CD4-positive, alpha-beta T cell treated with Interleukin-15 for 1 hour (primary cell): Measurements from ENCODE around the gene VGLL3.
"Not testable (repeated sequence)": the region's sequence is repeated elsewhere in the genome, so short reads cannot be mapped to it uniquely, and the experiment has no call there.

Experiments
- DNase-seq: peaks from one replicate; pipeline ENCODE4 v3.0.0-alpha.2; 2020

The VGLL3 gene

GRCh38 chr3:86990734-86991481 lies at the start of gene VGLL3:
Gene VGLL3, minus strand, starts transcription at chr3:86991149. Its CDS starts 406 bp downstream, at chr3:86990743.
- no peak for DNase-seq

- no peak for DNase-seq
Measured at GRCh38 chr3:87037652-87038051, 46.7 kb upstream of the VGLL3 start.

GRCh38 chr3:87036671-87037070 lies 45.7 kb upstream of the VGLL3 start:
- no peak for DNase-seq

GRCh38 chr3:87035339-87035738 lies 44.4 kb upstream of the VGLL3 start:
- no peak for DNase-seq

GRCh38 chr3:87033205-87033604 lies 42.3 kb upstream of the VGLL3 start:
- DNase-seq, result no peak

GRCh38 chr3:87025661-87026645 lies 35.0 kb upstream of the VGLL3 start:
- no peak for DNase-seq

GRCh38 chr3:87017370-87017769 lies 26.4 kb upstream of the VGLL3 start:
- not testable (repeated sequence) for DNase-seq

GRCh38 chr3:87009271-87009670 lies 18.3 kb upstream of the VGLL3 start:
- no peak for DNase-seq

- DNase-seq, result no peak
Measured at GRCh38 chr3:87006844-87007439, 16.0 kb upstream of the VGLL3 start.

- DNase-seq, result no peak
Measured at GRCh38 chr3:87004883-87005282, 13.9 kb upstream of the VGLL3 start.

GRCh38 chr3:87002346-87002745 lies 11.4 kb upstream of the VGLL3 start:
- no peak for DNase-seq

- DNase-seq, result no peak
Measured at GRCh38 chr3:87001473-87002098, 10.6 kb upstream of the VGLL3 start.

- DNase-seq, result no peak
Measured at GRCh38 chr3:87000940-87001339, 10.0 kb upstream of the VGLL3 start.

GRCh38 chr3:86998569-86998968 lies 7.6 kb upstream of the VGLL3 start:
- no peak for DNase-seq

GRCh38 chr3:86996261-86996955 lies 5.5 kb upstream of the VGLL3 start:
- no peak for DNase-seq

- DNase-seq, result no peak
Measured at GRCh38 chr3:86995537-86995936, 4.6 kb upstream of the VGLL3 start.

GRCh38 chr3:86993704-86994103 lies 2.8 kb upstream of the VGLL3 start:
- no peak for DNase-seq

GRCh38 chr3:86991840-86992435 lies 989 bp upstream of the VGLL3 start:
- no peak for DNase-seq

GRCh38 chr3:86991482-86991815 lies 500 bp upstream of the VGLL3 start:
- no peak for DNase-seq

GRCh38 chr3:86990012-86990733 lies 776 bp downstream of the VGLL3 start:
- no peak for DNase-seq

- DNase-seq, result no peak
Measured at GRCh38 chr3:86989611-86990010, 1.3 kb downstream of the VGLL3 start.
